Endothelial cell of umbilical vein (primary cell): ENCODE results near the gene RSPO3. TPM values are rescaled to one million over a fixed set of nuclear protein-coding genes. Genes with fewer than 3 reads are reported as not detected.

Source experiments
- BruUV-seq: library from RNA; stranded (reverse); fragments of 400-500 nt; replicated peaks from 2 replicates; lab custom pipeline; 2021; lab: Mats Ljungman, UMichigan
- CTCF ChIA-PET: fragments of 300-600, 350-600 bp; sonication (Branson Sonifier 250); formaldehyde crosslinking; loops from one replicate; lab custom pipeline; 2021; ENCODE audit warnings: antibody characterized with exemption, inconsistent platforms; lab: Charles Lee
- POLR2A ChIA-PET: fragments of 300-600, 350-600 bp; sonication (Branson Sonifier 250); formaldehyde crosslinking; loops from one replicate; lab custom pipeline; 2021; ENCODE audit warnings: antibody characterized with exemption, inconsistent platforms; lab: Charles Lee
- DNase-seq: peaks from one replicate; pipeline ENCODE4 v3.0.0-alpha.2; 2011; ENCODE audit warnings: low read depth, low spot score
- FAIRE-seq: peaks from 2 replicates; lab custom pipeline; 2011; peaks lifted over from hg19 to GRCh38; lab: Jason Lieb, UNC
- H2AFZ ChIP-seq: 2 replicates; pipeline ENCODE4 v1.6.0; 2012; ENCODE audit warnings: low read depth, low read length, control low read depth, inconsistent platforms
- H3K27ac ChIP-seq: 2 replicates; pipeline ENCODE4 v1.5.1; 2011; ENCODE audit warnings: low read depth, mild to moderate bottlenecking, control low read depth, low read length, moderate library complexity; ENCODE audit not compliant: insufficient read depth
- H3K27me3 ChIP-seq, 2 experiments: 2 replicates each; pipeline versions ENCODE4 v1.6.0 to v1.6.1; 2011; ENCODE audit warnings: low read length in 2 of 2, mixed read lengths in 1 of 2; ENCODE audit not compliant: control insufficient read depth in 2 of 2, insufficient read depth in 2 of 2
- H3K36me3 ChIP-seq, 2 experiments: 2 replicates in 1 of 2; 3 replicates in 1 of 2; pipeline ENCODE4 v1.5.1; 2011; ENCODE audit warnings: low read length in 2 of 2, mild to moderate bottlenecking in 1 of 2, moderate library complexity in 1 of 2; ENCODE audit not compliant: control insufficient read depth in 2 of 2, insufficient read depth in 2 of 2; ENCODE audit errors: extremely low read depth in 1 of 2
- H3K4me1 ChIP-seq: 3 replicates; pipeline ENCODE4 v1.5.1; 2011; ENCODE audit warnings: mild to moderate bottlenecking, low read length; ENCODE audit not compliant: control insufficient read depth, insufficient read depth; ENCODE audit errors: extremely low read depth
- H3K4me2 ChIP-seq: 2 replicates; pipeline ENCODE4 v1.6.1; 2011; ENCODE audit warnings: low read length, control low read depth, mixed read lengths; ENCODE audit not compliant: insufficient read depth
- H3K4me3 ChIP-seq, 3 experiments: fragments of 200-600 bp in 1 of 3; sonication (generic), shearing (Covaris generic) in 1 of 3; replicated peaks in 1 of 3; 2 replicates each; pipeline ENCODE4 v1.5.1; 2011 to 2016; ENCODE audit warnings: control low read depth in 3 of 3, low read length in 3 of 3, mild to moderate bottlenecking in 2 of 3, inconsistent platforms in 1 of 3, low read depth in 1 of 3, moderate library complexity in 1 of 3; ENCODE audit not compliant: insufficient read depth in 1 of 3
- H3K79me2 ChIP-seq: 2 replicates; pipeline ENCODE4 v1.6.0; 2012; ENCODE audit warnings: low read length, inconsistent platforms; ENCODE audit not compliant: control insufficient read depth, insufficient read depth
- H3K9ac ChIP-seq: replicated peaks from 2 replicates; pipeline ENCODE3; 2011; ENCODE audit warnings: low read length, control low read depth; ENCODE audit not compliant: insufficient read depth; ENCODE audit errors: extremely low read depth
- H3K9me1 ChIP-seq: replicated peaks from 3 replicates; pipeline ENCODE4 v1.6.0; 2011; ENCODE audit warnings: mild to moderate bottlenecking, low read length; ENCODE audit not compliant: control insufficient read depth, insufficient read depth; ENCODE audit errors: extremely low read depth
- H3K9me3 ChIP-seq: replicated peaks from 2 replicates; pipeline ENCODE4 v1.5.1; 2012; ENCODE audit warnings: low read length, inconsistent platforms; ENCODE audit not compliant: control insufficient read depth, insufficient read depth
- H4K20me1 ChIP-seq: replicated peaks from 2 replicates; pipeline ENCODE3; 2011; ENCODE audit warnings: mild to moderate bottlenecking, low read length; ENCODE audit not compliant: control insufficient read depth, insufficient read depth; ENCODE audit errors: extremely low read depth
- CTCF ChIP-seq, 2 donors: IDR thresholded peaks; 1 replicate in 1 of 2; 2 replicates in 1 of 2; pipeline ENCODE4 v1.5.1; 2011; ENCODE audit warnings: low read length in 2 of 2, mild to moderate bottlenecking in 2 of 2, moderate library complexity in 2 of 2, control low read depth in 1 of 2, inconsistent platforms in 1 of 2, low read depth in 1 of 2; ENCODE audit not compliant: insufficient read depth in 1 of 2; ENCODE audit errors: extremely low read depth in 1 of 2
- EZH2 ChIP-seq: IDR thresholded peaks from 2 replicates; pipeline ENCODE4 v1.6.1; 2012; ENCODE audit warnings: borderline replicate concordance, low read depth, mild to moderate bottlenecking, moderate library complexity, low read length, inconsistent platforms; ENCODE audit not compliant: severe bottlenecking
- FOS ChIP-seq: IDR thresholded peaks from 2 replicates; pipeline ENCODE4 v1.6.1; 2011; ENCODE audit warnings: mild to moderate bottlenecking, low read length, moderate library complexity, borderline replicate concordance; ENCODE audit not compliant: insufficient read depth
- GATA2 ChIP-seq: IDR thresholded peaks from 2 replicates; pipeline ENCODE4 v1.7.0; 2011; ENCODE audit warnings: low read depth, mild to moderate bottlenecking, moderate library complexity, mixed read lengths, low read length; ENCODE audit not compliant: insufficient read length, insufficient read depth
- JUN ChIP-seq: IDR thresholded peaks from 2 replicates; pipeline ENCODE4 v1.6.1; 2011; ENCODE audit warnings: borderline replicate concordance, low read depth; ENCODE audit not compliant: insufficient read length, insufficient read depth
- MYC ChIP-seq: IDR thresholded peaks from one replicate; pipeline ENCODE4 v1.6.1; 2011; ENCODE audit warnings: mild to moderate bottlenecking, low read depth, low read length
- POLR2A ChIP-seq: IDR thresholded peaks from 2 replicates; pipeline ENCODE4 v1.6.1; 2012; ENCODE audit warnings: low read depth, mild to moderate bottlenecking, control low read depth, low read length
- POLR2AphosphoS5 ChIP-seq: IDR thresholded peaks from 2 replicates; pipeline ENCODE4 v1.6.1; 2012; ENCODE audit warnings: low read depth, mild to moderate bottlenecking, control low read depth, low read length, moderate library complexity; ENCODE audit not compliant: insufficient read depth
- dilution Hi-C: fragments of 300-500 bp; cut with MboI; formaldehyde crosslinking; loops from one replicate; pipeline ENCODE4 v1.15.0; 2019; ENCODE audit warnings: low sequenced_read_pairs; ENCODE audit not compliant: extremely low pct_ligation_motif_present
- intact Hi-C: fragments of 100-400 bp; cut with micrococcal nuclease; formaldehyde crosslinking; loops from one replicate; pipeline ENCODE4 v1.10.0; 2022
- polyA plus RNA-seq, 4 experiments: library from polyadenylated mRNA; depleted of rRNA in 3 of 4; stranded (reverse) in 3 of 4; unstranded in 1 of 4; fragments of >200 nt; gene quantifications; 2 replicates each; pipeline versions ENCODE4 v1.2.1 to v1.2.3, GENCODE V29; 2011 to 2012; ENCODE audit warnings: missing spikeins in 1 of 4
- total RNA-seq: library from RNA; stranded (reverse); gene quantifications from 2 replicates; pipeline ENCODE4 v1.2.3, GENCODE V29; 2021
- TF ChIP-seq, protein P1 (sequence below): IDR thresholded peaks from 2 replicates; pipeline ENCODE4 v1.6.1; 2011; ENCODE audit not compliant: insufficient read depth, insufficient read length

RSPO3 gene
- total and polyA plus RNA-seq, 2 donors (not counting 3 experiments of a cell fraction or from before 2014, with no cell fraction given) = 1.8 to 11.1 TPM

DNA sequence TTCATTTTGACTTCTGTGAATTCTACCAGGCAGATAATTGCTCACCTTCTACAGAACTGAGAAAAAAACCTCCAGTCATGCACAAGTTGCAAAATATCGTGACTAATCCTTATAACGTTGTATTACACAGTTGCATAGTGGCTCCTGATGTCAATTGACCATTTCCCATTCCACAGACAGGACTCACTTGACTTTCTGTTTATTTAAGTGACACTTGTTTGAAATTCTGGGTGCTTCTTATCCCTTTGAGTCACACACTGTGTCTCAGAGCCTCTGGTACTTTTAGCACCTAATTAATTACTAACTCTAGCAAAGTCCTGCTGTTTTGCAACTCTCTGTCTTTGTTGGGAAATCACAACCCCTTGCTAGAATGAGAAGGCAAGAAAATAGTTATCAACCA lies 16.2 kb upstream of the RSPO3 start:
- H3K9ac ChIP-seq = no peak overlapping the region
- no peak for TF ChIP-seq EZH2
- no peak for TF ChIP-seq CTCF (IDR thresholded peaks at IDR 0.05; ENCODE audit: extremely low read depth in 1 of 2, insufficient read depth in 1 of 2, low read depth in 1 of 2, low read length in 2 of 2)
- TF ChIP-seq GATA2 = no peak
- no peak for TF ChIP-seq POLR2A
- TF ChIP-seq POLR2AphosphoS5 = no peak
- TF ChIP-seq, protein P1, sequence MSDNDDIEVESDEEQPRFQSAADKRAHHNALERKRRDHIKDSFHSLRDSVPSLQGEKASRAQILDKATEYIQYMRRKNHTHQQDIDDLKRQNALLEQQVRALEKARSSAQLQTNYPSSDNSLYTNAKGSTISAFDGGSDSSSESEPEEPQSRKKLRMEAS = no peak
- TF ChIP-seq MYC = no peak
- no peak for TF ChIP-seq JUN
- no peak for TF ChIP-seq FOS
- H3K4me1 ChIP-seq = no peaks in the 10 kb centered on the region
- intact Hi-C loops (no loop called here), dilution Hi-C loops (no loop called here)
- FAIRE-seq (no peak), DNase-seq (no peak)
- H4K20me1 ChIP-seq = no peaks in the 10 kb centered on the region
- no peak overlapping the region for H3K4me3 ChIP-seq
- H3K79me2 ChIP-seq = no peaks in the 10 kb centered on the region
- no TSS peak for BruUV-seq
- H3K4me2 ChIP-seq = no peak overlapping the region
- no peaks in the 10 kb centered on the region for H3K27me3 ChIP-seq
- no peaks in the 10 kb centered on the region for H3K36me3 ChIP-seq
- H3K27ac ChIP-seq = no peak overlapping the region
- ChIA-PET POLR2A (no interaction called here), CTCF (interaction anchor here (1.0 to 5.1 kb wide), 3 partner anchors 88 to 742 kb away, joined by 3 to 50 read pairs (median 5); no protein-coding TSS in a partner anchor)
- H2AFZ ChIP-seq = no peak overlapping the region
- H3K9me3 ChIP-seq = no peaks in the 10 kb centered on the region
- H3K9me1 ChIP-seq = no peaks in the 10 kb centered on the region
